Neural progenitor cell (in vitro differentiated cells): Measurements from ENCODE around the gene ADCY1. TPM values are rescaled to one million over a fixed set of nuclear protein-coding genes. Genes with fewer than 3 reads are reported as not detected.

ENCODE experiments used
- DNase-seq: peaks from one replicate; pipeline ENCODE4 v3.0.0-alpha.2; 2016; ENCODE audit warnings: low spot score
- H2AFZ ChIP-seq: fragments of 200-600 bp; sonication (generic); replicated peaks from 2 replicates; pipeline ENCODE4 v1.6.1; 2016; ENCODE audit warnings: antibody characterized with exemption
- H3F3A ChIP-seq: fragments of 200-600 bp; sonication (generic); 2 replicates; pipeline ENCODE4 v1.6.1; 2016; ENCODE audit warnings: antibody characterized with exemption, low read depth
- H3K27ac ChIP-seq: fragments of 200-600 bp; sonication (generic); 2 replicates; pipeline ENCODE4 v1.5.1; 2016; ENCODE audit warnings: mild to moderate bottlenecking
- H3K27me3 ChIP-seq: fragments of 200-600 bp; sonication (generic); 2 replicates; pipeline ENCODE4 v1.6.1; 2016; ENCODE audit warnings: mild to moderate bottlenecking, moderate library complexity
- H3K36me3 ChIP-seq: fragments of 200-600 bp; sonication (generic); 2 replicates; pipeline ENCODE4 v1.5.1; 2016
- H3K4me1 ChIP-seq: fragments of 200-600 bp; sonication (generic); 2 replicates; pipeline ENCODE4 v1.6.1; 2016; ENCODE audit warnings: mixed run types
- H3K4me2 ChIP-seq: fragments of 200-600 bp; sonication (generic); 2 replicates; pipeline ENCODE4 v1.6.1; 2016
- H3K4me3 ChIP-seq: fragments of 200-600 bp; sonication (generic); 2 replicates; pipeline ENCODE4 v1.5.1; 2016
- H3K79me2 ChIP-seq: fragments of 200-600 bp; sonication (generic); 2 replicates; pipeline ENCODE4 v1.6.1; 2016; ENCODE audit warnings: low read depth
- H3K9ac ChIP-seq: fragments of 200-600 bp; sonication (generic); 2 replicates; pipeline ENCODE4 v1.6.1; 2016
- H3K9me3 ChIP-seq: fragments of 200-600 bp; sonication (generic); 2 replicates; pipeline ENCODE4 v1.5.1; 2016; ENCODE audit warnings: low read depth
- H4K20me1 ChIP-seq: fragments of 200-600 bp; sonication (generic); 2 replicates; pipeline ENCODE4 v1.6.1; 2016; ENCODE audit warnings: low read depth
- H3K27ac Mint-ChIP-seq: 3 replicates; pipeline ENCODE4 v1.8.0; 2021; ENCODE audit warnings: mixed read lengths
- H3K27me3 Mint-ChIP-seq: 2 replicates; pipeline ENCODE4 v1.8.0; 2022; ENCODE audit warnings: low read depth, mild to moderate bottlenecking, inconsistent platforms, moderate library complexity, mixed read lengths; ENCODE audit not compliant: insufficient read depth
- H3K36me3 Mint-ChIP-seq: 3 replicates; pipeline ENCODE4 v1.8.0; 2021; ENCODE audit warnings: mixed read lengths
- H3K4me1 Mint-ChIP-seq: 3 replicates; pipeline ENCODE4 v1.8.0; 2021; ENCODE audit warnings: mixed read lengths
- H3K4me3 Mint-ChIP-seq: 3 replicates; pipeline ENCODE4 v1.8.0; 2021; ENCODE audit warnings: mild to moderate bottlenecking, moderate library complexity, mixed read lengths
- H3K9me3 Mint-ChIP-seq: 3 replicates; pipeline ENCODE4 v1.8.0; 2020; ENCODE audit warnings: mixed read lengths
- EZH2 ChIP-seq: fragments of 200-600 bp; sonication (generic); IDR thresholded peaks from 2 replicates; pipeline ENCODE4 v1.6.1; 2017; ENCODE audit warnings: antibody characterized with exemption, mild to moderate bottlenecking, moderate library complexity
- EZH2phosphoT487 ChIP-seq: fragments of 200-600 bp; sonication (generic); IDR thresholded peaks from 2 replicates; pipeline ENCODE4 v1.6.1; 2017; ENCODE audit warnings: antibody characterized with exemption
- total RNA-seq: library from RNA; depleted of rRNA; stranded (reverse); fragments of >200 nt; gene quantifications from 2 replicates; pipeline ENCODE4 v1.2.3, GENCODE V29; 2015; ENCODE audit warnings: low replicate concordance
- TF ChIP-seq, protein P1 (sequence below): fragments of 200-600 bp; sonication (generic); IDR thresholded peaks from 2 replicates; pipeline ENCODE4 v1.5.1; 2017; ENCODE audit warnings: antibody characterized with exemption, mild to moderate bottlenecking

The ADCY1 gene
- total RNA-seq, 1 donor from 2014 or later, result 7.4 TPM

- H3K4me3 Mint-ChIP-seq, result no peak overlapping the region
- Histone ChIP-seq H3F3A (no peaks in the 10 kb centered on the region), H4K20me1 (no peaks in the 10 kb centered on the region), H3K27ac (no peak overlapping the region), H3K4me1 (peaks cover 19% of the 10 kb centered on the region), H3K9ac (no peak overlapping the region), H3K27me3 (no peaks in the 10 kb centered on the region), H3K4me2 (no peak overlapping the region), H2AFZ (no peak overlapping the region), H3K9me3 (no peaks in the 10 kb centered on the region), H3K36me3 (no peaks in the 10 kb centered on the region), H3K4me3 (no peak overlapping the region), H3K79me2 (no peaks in the 10 kb centered on the region)
- no peaks in the 10 kb centered on the region for H3K36me3 Mint-ChIP-seq
- DNase-seq, result no peak
- peaks cover 23% of the 10 kb centered on the region for H3K4me1 Mint-ChIP-seq
- peaks cover 16% of the 10 kb centered on the region for H3K27me3 Mint-ChIP-seq
- H3K9me3 Mint-ChIP-seq, result no peaks in the 10 kb centered on the region
- no peak overlapping the region for H3K27ac Mint-ChIP-seq
- TF ChIP-seq EZH2 (no peak), EZH2phosphoT487 (no peak)
- TF ChIP-seq, protein P1, sequence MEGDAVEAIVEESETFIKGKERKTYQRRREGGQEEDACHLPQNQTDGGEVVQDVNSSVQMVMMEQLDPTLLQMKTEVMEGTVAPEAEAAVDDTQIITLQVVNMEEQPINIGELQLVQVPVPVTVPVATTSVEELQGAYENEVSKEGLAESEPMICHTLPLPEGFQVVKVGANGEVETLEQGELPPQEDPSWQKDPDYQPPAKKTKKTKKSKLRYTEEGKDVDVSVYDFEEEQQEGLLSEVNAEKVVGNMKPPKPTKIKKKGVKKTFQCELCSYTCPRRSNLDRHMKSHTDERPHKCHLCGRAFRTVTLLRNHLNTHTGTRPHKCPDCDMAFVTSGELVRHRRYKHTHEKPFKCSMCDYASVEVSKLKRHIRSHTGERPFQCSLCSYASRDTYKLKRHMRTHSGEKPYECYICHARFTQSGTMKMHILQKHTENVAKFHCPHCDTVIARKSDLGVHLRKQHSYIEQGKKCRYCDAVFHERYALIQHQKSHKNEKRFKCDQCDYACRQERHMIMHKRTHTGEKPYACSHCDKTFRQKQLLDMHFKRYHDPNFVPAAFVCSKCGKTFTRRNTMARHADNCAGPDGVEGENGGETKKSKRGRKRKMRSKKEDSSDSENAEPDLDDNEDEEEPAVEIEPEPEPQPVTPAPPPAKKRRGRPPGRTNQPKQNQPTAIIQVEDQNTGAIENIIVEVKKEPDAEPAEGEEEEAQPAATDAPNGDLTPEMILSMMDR, result no peak
Measured at GRCh38 chr7:45566386-45566785, 7.8 kb upstream of the ADCY1 start.

DNA sequence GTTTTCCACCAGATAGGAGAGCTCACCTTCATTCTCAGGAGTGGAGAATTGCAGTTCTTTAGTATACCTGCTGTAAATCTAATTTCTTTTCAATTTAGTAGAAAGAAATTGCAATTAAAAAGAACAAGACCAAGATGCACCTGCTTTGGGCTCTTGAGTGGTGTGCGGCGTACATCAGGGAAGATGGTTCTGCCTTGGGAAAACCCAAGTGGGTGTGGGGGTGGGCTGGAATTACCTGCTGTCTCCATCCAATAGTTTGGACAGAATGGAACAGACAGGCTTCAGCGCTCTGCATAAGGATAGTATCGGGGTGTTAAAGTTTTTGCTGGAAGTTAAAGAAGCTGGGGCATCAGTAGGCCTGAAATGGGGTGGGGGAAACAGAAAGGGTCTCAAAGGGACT, 7.2 kb upstream of the ADCY1 start:
- Histone ChIP-seq H3F3A (no peaks in the 10 kb centered on the region), H3K79me2 (no peaks in the 10 kb centered on the region), H3K9ac (no peak overlapping the region), H3K4me3 (no peak overlapping the region), H3K27me3 (peaks cover 3% of the 10 kb centered on the region), H3K4me2 (no peak overlapping the region), H3K4me1 (peaks cover 19% of the 10 kb centered on the region), H3K27ac (no peak overlapping the region), H3K36me3 (no peaks in the 10 kb centered on the region), H3K9me3 (no peaks in the 10 kb centered on the region), H4K20me1 (no peaks in the 10 kb centered on the region), H2AFZ (no peak overlapping the region)
- DNase-seq, result no peak
- no peaks in the 10 kb centered on the region for H3K36me3 Mint-ChIP-seq
- H3K9me3 Mint-ChIP-seq, result no peaks in the 10 kb centered on the region
- peaks cover 13% of the 10 kb centered on the region for H3K27me3 Mint-ChIP-seq
- no peak overlapping the region for H3K27ac Mint-ChIP-seq
- no peak overlapping the region for H3K4me3 Mint-ChIP-seq
- H3K4me1 Mint-ChIP-seq, result peaks cover 18% of the 10 kb centered on the region
- no peak for TF ChIP-seq EZH2phosphoT487
- TF ChIP-seq EZH2, result no peak
- TF ChIP-seq, protein P1, result no peak

DNA sequence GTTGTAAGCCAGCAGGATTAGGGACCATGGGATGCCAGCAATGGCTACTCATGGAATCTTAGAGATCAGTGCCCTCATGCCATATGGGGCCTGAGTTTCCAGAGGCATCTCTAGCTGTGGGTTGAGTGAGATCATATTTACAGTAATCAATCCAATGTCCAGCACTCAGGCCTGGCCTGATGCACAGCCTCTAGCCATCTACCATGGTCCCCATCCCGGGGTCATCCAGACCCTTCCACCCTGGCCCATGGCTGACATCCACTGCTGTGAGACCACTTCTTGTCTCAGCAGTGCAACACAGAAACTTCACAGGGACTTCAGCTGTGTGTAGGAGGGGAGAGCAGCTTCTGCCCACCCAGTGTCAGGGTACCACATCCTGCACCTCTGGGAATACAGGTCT, 6.5 kb upstream of the ADCY1 start:
- H3K9me3 Mint-ChIP-seq, result peaks cover 4% of the 10 kb centered on the region
- no peak overlapping the region for H3K27ac ChIP-seq
- no peaks in the 10 kb centered on the region for H3K79me2 ChIP-seq
- H2AFZ ChIP-seq, result no peak overlapping the region
- peaks cover 16% of the 10 kb centered on the region for H3K4me1 Mint-ChIP-seq
- H3K36me3 Mint-ChIP-seq, result no peaks in the 10 kb centered on the region
- H3K27me3 Mint-ChIP-seq, result peaks cover 20% of the 10 kb centered on the region
- H3K36me3 ChIP-seq, result no peaks in the 10 kb centered on the region
- DNase-seq, result no peak
- TF ChIP-seq EZH2phosphoT487 (no peak), EZH2 (no peak)
- TF ChIP-seq, protein P1, result no peak
- no peaks in the 10 kb centered on the region for H3K9me3 ChIP-seq
- no peak overlapping the region for H3K27ac Mint-ChIP-seq
- no peak overlapping the region for H3K9ac ChIP-seq
- H3F3A ChIP-seq, result peaks cover 3% of the 10 kb centered on the region
- no peak overlapping the region for H3K4me3 ChIP-seq
- peaks cover 11% of the 10 kb centered on the region for H3K27me3 ChIP-seq
- H4K20me1 ChIP-seq, result no peaks in the 10 kb centered on the region
- peaks cover 19% of the 10 kb centered on the region for H3K4me1 ChIP-seq
- H3K4me2 ChIP-seq, result no peak overlapping the region
- no peak overlapping the region for H3K4me3 Mint-ChIP-seq
